ENCODE measurements around the gene C16orf96. TPM values are rescaled to one million over a fixed set of nuclear protein-coding genes. Genes with fewer than 3 reads are reported as not detected.

Gene C16orf96
- total and polyA plus RNA-seq, 2 of the 13 experiments (the other 11 are each of a cell fraction or from before 2014, with no cell fraction given) = 0.03 TPM; not detected in 1

DNA sequence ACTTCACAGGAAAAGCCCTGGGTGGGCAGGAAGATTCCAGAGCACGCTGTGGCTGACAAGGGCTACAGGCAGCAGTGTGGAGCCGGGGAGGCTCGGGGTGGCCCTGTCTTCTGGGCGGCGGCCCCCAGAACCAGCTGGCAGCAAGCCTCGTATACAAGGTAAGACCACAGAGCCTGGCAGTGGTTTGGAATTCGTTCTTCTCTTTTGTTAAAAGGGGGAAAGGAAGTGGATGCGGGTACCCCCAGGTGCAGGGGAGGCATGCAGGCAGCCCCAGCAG lies 52.5 kb downstream of the C16orf96 start:
- intact Hi-C loops (cut with micrococcal nuclease; ENCODE audit: unreplicated experiment) = no loop called here
- H4K20me1 ChIP-seq (ENCODE audit: insufficient read depth, low read length) = peaks cover 29% of the 10 kb centered on the region; the same call in 1 of the 2 replicates
- H3K4me1 ChIP-seq (ENCODE audit: insufficient read depth, low read length) = peaks cover 42% of the 10 kb centered on the region
- H3K9me3 ChIP-seq (ENCODE audit: low read length) = no peaks in the 10 kb centered on the region
- 93% methylated on average over 7 of the region's 8 CpGs for WGBS (ENCODE audit: low lambda C conversion rate)
- no peak overlapping the region for H3K9ac ChIP-seq (ENCODE audit: insufficient read depth, low read depth, low read length)
- ChIA-PET CTCF (ENCODE audit: low intra/inter-chr PET ratio, low total read pairs) (no interaction called here), POLR2A (no interaction called here)
- DNase-seq (ENCODE audit: low spot score) = no peak
- FAIRE-seq = no peak
- H3K27ac ChIP-seq (ENCODE audit: extremely low read length, insufficient read depth, low read length) = no peak overlapping the region
- peaks cover 0 to 5% of the 10 kb centered on the region in 2 experiments; a peak in 2 of 5 replicates for H3K27me3 ChIP-seq (ENCODE audit: control insufficient read depth in 1 of 2, insufficient read depth in 2 of 2, low read length in 2 of 2)
- no peak overlapping the region for H3K4me2 ChIP-seq (ENCODE audit: low read depth, low read length)
- no peak overlapping the region for H2AFZ ChIP-seq (ENCODE audit: low read length)
- in situ Hi-C loops (cut with HindIII; ENCODE audit: extremely low pct_ligation_motif_present, low pct_unique_long_range_greater_than_20kb) = no loop called here
- ATAC-seq = no peak
- H3K36me3 ChIP-seq (replicated peaks in 1 of 2; ENCODE audit: control insufficient read depth in 1 of 2, insufficient read depth in 2 of 2, low read length in 2 of 2) = peaks cover 8 to 31% of the 10 kb centered on the region in 2 experiments; a peak in 3 of 5 replicates
- H3K79me2 ChIP-seq (ENCODE audit: insufficient read depth, low read length) = peaks cover 28% of the 10 kb centered on the region
- no TSS peak for BruUV-seq (replicated peaks)
- no peak overlapping the region for H3K4me3 ChIP-seq (replicated peaks in 1 of 3; ENCODE audit: insufficient read depth in 1 of 3, low read depth in 2 of 3, low read length in 3 of 3)
- TF ChIP-seq, protein P1, sequence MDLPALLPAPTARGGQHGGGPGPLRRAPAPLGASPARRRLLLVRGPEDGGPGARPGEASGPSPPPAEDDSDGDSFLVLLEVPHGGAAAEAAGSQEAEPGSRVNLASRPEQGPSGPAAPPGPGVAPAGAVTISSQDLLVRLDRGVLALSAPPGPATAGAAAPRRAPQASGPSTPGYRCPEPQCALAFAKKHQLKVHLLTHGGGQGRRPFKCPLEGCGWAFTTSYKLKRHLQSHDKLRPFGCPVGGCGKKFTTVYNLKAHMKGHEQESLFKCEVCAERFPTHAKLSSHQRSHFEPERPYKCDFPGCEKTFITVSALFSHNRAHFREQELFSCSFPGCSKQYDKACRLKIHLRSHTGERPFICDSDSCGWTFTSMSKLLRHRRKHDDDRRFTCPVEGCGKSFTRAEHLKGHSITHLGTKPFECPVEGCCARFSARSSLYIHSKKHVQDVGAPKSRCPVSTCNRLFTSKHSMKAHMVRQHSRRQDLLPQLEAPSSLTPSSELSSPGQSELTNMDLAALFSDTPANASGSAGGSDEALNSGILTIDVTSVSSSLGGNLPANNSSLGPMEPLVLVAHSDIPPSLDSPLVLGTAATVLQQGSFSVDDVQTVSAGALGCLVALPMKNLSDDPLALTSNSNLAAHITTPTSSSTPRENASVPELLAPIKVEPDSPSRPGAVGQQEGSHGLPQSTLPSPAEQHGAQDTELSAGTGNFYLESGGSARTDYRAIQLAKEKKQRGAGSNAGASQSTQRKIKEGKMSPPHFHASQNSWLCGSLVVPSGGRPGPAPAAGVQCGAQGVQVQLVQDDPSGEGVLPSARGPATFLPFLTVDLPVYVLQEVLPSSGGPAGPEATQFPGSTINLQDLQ (CRISPR knock-in tag; IDR thresholded peaks at IDR 0.05) = no peak
- no peak for TF ChIP-seq ZNF510 (CRISPR knock-in tag; IDR thresholded peaks at IDR 0.05; ENCODE audit: low read depth)
- no peak for TF ChIP-seq ZSCAN9 (CRISPR knock-in tag; IDR thresholded peaks at IDR 0.05; ENCODE audit: borderline replicate concordance)
- TF ChIP-seq TOPORS (CRISPR knock-in tag; IDR thresholded peaks at IDR 0.05) = no peak
- TF ChIP-seq ZBTB46 (CRISPR knock-in tag; IDR thresholded peaks at IDR 0.05; ENCODE audit: borderline replicate concordance) = no peak
- TF ChIP-seq MXI1 (IDR thresholded peaks at IDR 0.05; ENCODE audit: borderline replicate concordance, low read depth, low read length) = no peak
- TF ChIP-seq RFX3 (CRISPR knock-in tag; IDR thresholded peaks at IDR 0.05) = no peak
- TF ChIP-seq SMAD9 (CRISPR knock-in tag; IDR thresholded peaks at IDR 0.05) = no peak
- TF ChIP-seq BCLAF1 (IDR thresholded peaks at IDR 0.05) = no peak
- TF ChIP-seq NRL (CRISPR knock-in tag; IDR thresholded peaks at IDR 0.05; ENCODE audit: borderline replicate concordance) = no peak
- TF ChIP-seq HDAC6 (IDR thresholded peaks at IDR 0.05; ENCODE audit: low read depth, low read length) = no peak
- no peak for TF ChIP-seq BORCS8-MEF2B (CRISPR knock-in tag; IDR thresholded peaks at IDR 0.05)
- TF ChIP-seq ZNF792 (CRISPR knock-in tag; IDR thresholded peaks at IDR 0.05) = no peak
- no peak for TF ChIP-seq HMGA1 (CRISPR knock-in tag; conservative IDR thresholded peaks at IDR 0.05)
- no peak for TF ChIP-seq ZNF710 (CRISPR knock-in tag; IDR thresholded peaks at IDR 0.05; ENCODE audit: borderline replicate concordance)
- TF ChIP-seq, protein P2, sequence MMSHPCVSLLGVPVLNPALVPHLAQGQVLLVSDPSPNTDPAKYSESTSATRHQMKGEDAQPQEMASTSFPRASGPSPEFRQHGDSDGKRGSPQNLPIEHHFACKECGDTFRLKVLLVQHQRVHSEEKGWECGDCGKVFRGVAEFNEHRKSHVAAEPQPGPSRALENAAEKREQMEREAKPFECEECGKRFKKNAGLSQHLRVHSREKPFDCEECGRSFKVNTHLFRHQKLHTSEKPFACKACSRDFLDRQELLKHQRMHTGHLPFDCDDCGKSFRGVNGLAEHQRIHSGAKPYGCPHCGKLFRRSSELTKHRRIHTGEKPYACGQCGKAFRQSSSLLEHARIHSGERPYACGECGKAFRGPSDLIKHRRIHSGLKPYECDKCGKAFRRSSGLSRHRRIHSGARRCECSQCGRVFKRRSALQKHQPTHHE (CRISPR knock-in tag; IDR thresholded peaks at IDR 0.05; ENCODE audit: borderline replicate concordance) = no peak

All from HepG2 (cell line).